ENCODE results near the gene DEDD. TPM values are rescaled to one million over a fixed set of nuclear protein-coding genes. Genes with fewer than 3 reads are reported as not detected.

DEDD gene
- total RNA-seq, 2 experiments from 2014 or later = 35.5 to 36.6 TPM

GRCh38 chr1:161128591-161129420, 3.7 kb downstream of the DEDD start:
- CTCF ChIA-PET = interaction anchor here (1.7 kb wide), 1 partner anchor 24 kb away, joined by 3 read pairs; no protein-coding TSS in a partner anchor
- Histone ChIP-seq H3K4me1 (ENCODE audit: insufficient read depth, low read length) (peaks cover 39% of the 10 kb centered on the region), H3K27ac (ENCODE audit: low read depth in 1 of 2, low read length in 2 of 2) (no peak overlapping the region), H3K4me3 (ENCODE audit: low read length) (no peak overlapping the region), H3K9me3 (ENCODE audit: control insufficient read depth in 1 of 2, insufficient read depth in 1 of 2, low read length in 2 of 2) (no peaks in the 10 kb centered on the region), H3K27me3 (ENCODE audit: control insufficient read depth in 1 of 2, insufficient read depth in 2 of 2, low read length in 2 of 2) (no peaks in the 10 kb centered on the region), H3K36me3 (ENCODE audit: insufficient read depth, low read length) (peaks cover 54% of the 10 kb centered on the region)
- no peak for TF ChIP-seq CTCF (IDR thresholded peaks at IDR 0.05)
- Mint-ChIP-seq H3K4me1 (ENCODE audit: low read depth) (peaks cover 53% of the 10 kb centered on the region), H3K27me3 (no peaks in the 10 kb centered on the region), H3K9me3 (no peaks in the 10 kb centered on the region), H3K27ac (peak overlapping the region; percentile 65), H3K4me3 (no peak overlapping the region), H3K36me3 (ENCODE audit: low read depth) (peaks cover 76% of the 10 kb centered on the region)
- no peak for ATAC-seq (ENCODE audit: poor library complexity)
- intact Hi-C loops (cut with DNase I, micrococcal nuclease) = no loop called here
- POLR2A ChIA-PET = interaction anchor here (1.7 kb wide), 1 partner anchor 11 kb away, joined by 8 read pairs; the partner anchor contains the start of genes NIT1 and PFDN2
- no peak for DNase-seq

GRCh38 chr1:161127649-161128048, 4.8 kb downstream of the DEDD start:
- Histone ChIP-seq H3K27ac (ENCODE audit: low read depth in 1 of 2, low read length in 2 of 2) (no peak overlapping the region), H3K27me3 (ENCODE audit: control insufficient read depth in 1 of 2, insufficient read depth in 2 of 2, low read length in 2 of 2) (no peaks in the 10 kb centered on the region), H3K4me1 (ENCODE audit: insufficient read depth, low read length) (peaks cover 29% of the 10 kb centered on the region), H3K36me3 (ENCODE audit: insufficient read depth, low read length) (peaks cover 65% of the 10 kb centered on the region), H3K4me3 (ENCODE audit: low read length) (no peak overlapping the region), H3K9me3 (ENCODE audit: control insufficient read depth in 1 of 2, insufficient read depth in 1 of 2, low read length in 2 of 2) (no peaks in the 10 kb centered on the region)
- Mint-ChIP-seq H3K9me3 (no peaks in the 10 kb centered on the region), H3K27me3 (no peaks in the 10 kb centered on the region), H3K4me1 (ENCODE audit: low read depth) (peaks cover 53% of the 10 kb centered on the region), H3K27ac (peak overlapping the region; percentile 65), H3K4me3 (no peak overlapping the region), H3K36me3 (ENCODE audit: low read depth) (peaks cover 88% of the 10 kb centered on the region)
- intact Hi-C loops (cut with DNase I, micrococcal nuclease) = no loop called here
- no peak for TF ChIP-seq CTCF (IDR thresholded peaks at IDR 0.05)
- ATAC-seq (ENCODE audit: poor library complexity) = no peak
- POLR2A ChIA-PET = interaction anchor here (0.6 to 1.7 kb wide), 4 partner anchors 10 to 30 kb away, joined by 3 to 8 read pairs (median 4); partner anchors contain the start of genes NIT1, PFDN2 and UFC1
- CTCF ChIA-PET = interaction anchor here (0.8 to 1.0 kb wide), 2 partner anchors 56 to 261 kb away, joined by 3 read pairs; no protein-coding TSS in a partner anchor
- DNase-seq = no peak

- POLR2A ChIA-PET = interaction anchor here (0.9 to 1.1 kb wide), 2 partner anchors 10 to 97 kb away, joined by 3 read pairs; partner anchors contain the start of gene DEDD
- Mint-ChIP-seq H3K27ac (no peak overlapping the region), H3K4me1 (ENCODE audit: low read depth) (peaks cover 38% of the 10 kb centered on the region), H3K9me3 (no peaks in the 10 kb centered on the region), H3K27me3 (no peaks in the 10 kb centered on the region), H3K36me3 (ENCODE audit: low read depth) (peaks cover 88% of the 10 kb centered on the region), H3K4me3 (no peak overlapping the region)
- Histone ChIP-seq H3K9me3 (ENCODE audit: control insufficient read depth in 1 of 2, insufficient read depth in 1 of 2, low read length in 2 of 2) (no peaks in the 10 kb centered on the region), H3K4me3 (ENCODE audit: low read length) (no peak overlapping the region), H3K36me3 (ENCODE audit: insufficient read depth, low read length) (peaks cover 73% of the 10 kb centered on the region), H3K27ac (ENCODE audit: low read depth in 1 of 2, low read length in 2 of 2) (no peak overlapping the region), H3K4me1 (ENCODE audit: insufficient read depth, low read length) (peaks cover 30% of the 10 kb centered on the region), H3K27me3 (ENCODE audit: control insufficient read depth in 1 of 2, insufficient read depth in 2 of 2, low read length in 2 of 2) (no peaks in the 10 kb centered on the region)
- CTCF ChIA-PET = no interaction called here
- intact Hi-C loops (cut with DNase I, micrococcal nuclease) = no loop called here
- no peak for TF ChIP-seq CTCF (IDR thresholded peaks at IDR 0.05)
- no peak for DNase-seq
- ATAC-seq (ENCODE audit: poor library complexity) = no peak
Measured at GRCh38 chr1:161122967-161123366, 9.5 kb downstream of the DEDD start.

Measured in CD4-positive, alpha-beta T cell (primary cell).